Stimulated activated naive CD8-positive, alpha-beta T cell treated with anti-CD3 and anti-CD28 coated beads, Interleukin-15, Interleukin-2, amounts not matched to agents 100 ng/mL and 50 ng/mL, for 24 hours (primary cell): ENCODE measurements around the gene MYLK4.
"Not testable (repeated sequence)": the region's sequence is repeated elsewhere in the genome, so short reads cannot be mapped to it uniquely, and the experiment has no call there.

Source experiments
- H3K27ac Mint-ChIP-seq: one replicate; pipeline ENCODE4 v1.8.0; 2021; ENCODE audit warnings: mild to moderate bottlenecking, mixed read lengths
- H3K27me3 Mint-ChIP-seq: one replicate; pipeline ENCODE4 v1.8.0; 2021; ENCODE audit warnings: mixed read lengths
- H3K36me3 Mint-ChIP-seq: one replicate; pipeline ENCODE4 v1.8.0; 2021; ENCODE audit warnings: low read depth, mixed read lengths
- H3K4me1 Mint-ChIP-seq: one replicate; pipeline ENCODE4 v1.8.0; 2021; ENCODE audit warnings: low read depth, mixed read lengths
- H3K4me3 Mint-ChIP-seq: one replicate; pipeline ENCODE4 v1.8.0; 2021; ENCODE audit warnings: mild to moderate bottlenecking, mixed read lengths
- H3K9me3 Mint-ChIP-seq: one replicate; pipeline ENCODE4 v1.8.0; 2021; ENCODE audit warnings: mixed read lengths

Gene MYLK4

DNA sequence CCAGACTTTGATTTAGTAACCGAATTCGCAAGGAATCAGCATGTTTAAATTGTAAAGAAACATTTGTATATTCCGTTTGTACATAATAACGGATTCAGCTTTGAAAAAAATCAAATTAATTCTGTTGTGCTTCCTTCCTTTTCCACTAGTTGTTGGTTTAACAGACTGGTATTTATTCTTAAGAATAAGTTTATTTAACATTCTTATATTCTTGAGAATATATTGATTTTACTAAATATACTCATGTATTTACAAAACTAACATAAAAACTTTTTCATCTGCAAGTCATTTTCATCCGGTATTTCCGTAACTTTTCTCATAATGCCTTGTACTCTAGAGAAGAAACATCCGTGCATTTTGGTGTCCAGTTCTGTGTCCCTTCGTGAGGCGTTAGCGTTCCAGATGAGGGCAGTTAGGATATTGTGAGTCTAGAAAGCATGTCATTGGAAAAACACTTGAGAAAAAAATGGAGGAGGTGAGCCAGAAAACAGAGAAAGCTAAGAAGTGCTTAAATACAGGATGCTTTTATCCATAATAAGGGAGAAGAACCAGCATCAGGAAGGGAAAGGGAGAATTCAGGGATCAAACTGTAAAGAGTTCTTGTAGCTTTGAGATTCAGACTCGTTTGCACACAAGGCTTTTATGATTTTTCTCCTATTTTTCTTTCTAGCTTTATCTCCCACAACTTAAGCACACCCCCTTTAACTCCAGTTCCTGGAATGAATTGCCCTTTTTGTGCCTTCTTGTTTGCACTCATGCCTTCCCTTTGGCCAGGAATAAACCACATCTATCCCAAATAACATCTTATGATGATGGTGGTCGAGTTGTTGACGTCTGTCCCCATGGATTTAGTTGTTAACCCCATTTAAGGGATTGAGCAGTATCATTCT is 16.3 kb upstream of the MYLK4 start:
- peaks cover 60% of the 10 kb centered on the region for H3K4me1 Mint-ChIP-seq
- no peaks in the 10 kb centered on the region for H3K27me3 Mint-ChIP-seq
- peak overlapping the region; percentile 91 for H3K27ac Mint-ChIP-seq
- H3K36me3 Mint-ChIP-seq = peaks cover 44% of the 10 kb centered on the region
- peak overlapping the region; percentile 88 for H3K4me3 Mint-ChIP-seq
- no peaks in the 10 kb centered on the region for H3K9me3 Mint-ChIP-seq

DNA sequence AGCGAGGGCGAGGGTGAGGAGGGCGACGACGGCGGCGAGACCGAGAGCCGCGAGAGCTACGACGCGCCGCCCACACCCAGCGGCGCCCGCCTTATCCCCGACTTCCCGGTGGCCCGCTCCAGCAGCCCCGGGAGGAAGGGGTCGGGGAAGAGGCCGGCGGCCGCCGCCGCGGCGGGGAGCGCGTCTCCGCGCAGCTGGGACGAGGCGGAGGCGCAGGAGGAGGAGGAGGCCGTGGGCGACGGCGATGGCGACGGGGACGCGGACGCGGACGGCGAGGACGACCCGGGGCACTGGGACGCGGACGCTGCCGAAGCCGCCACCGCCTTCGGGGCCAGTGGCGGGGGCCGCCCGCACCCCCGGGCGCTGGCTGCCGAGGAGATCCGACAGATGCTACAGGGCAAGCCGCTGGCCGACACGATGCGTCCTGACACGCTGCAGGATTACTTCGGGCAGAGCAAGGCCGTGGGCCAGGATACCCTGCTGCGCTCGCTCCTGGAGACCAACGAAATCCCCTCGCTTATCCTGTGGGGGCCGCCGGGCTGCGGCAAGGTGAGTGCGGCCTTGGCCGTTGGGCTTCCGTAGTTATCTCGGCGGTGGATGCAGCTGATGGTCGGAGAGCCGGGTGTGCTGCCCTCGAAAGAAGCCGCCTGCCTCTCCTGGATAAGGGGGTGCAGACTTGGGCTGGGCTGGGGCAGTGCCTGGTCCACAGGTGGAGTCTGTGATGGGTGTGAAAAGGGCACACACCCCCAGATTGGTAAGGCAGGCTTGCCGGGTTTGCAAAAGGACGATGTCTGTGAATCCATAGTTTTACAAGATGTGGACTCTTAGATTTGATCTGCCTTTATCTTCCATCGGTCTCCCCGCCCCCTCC is 15.4 kb upstream of the MYLK4 start:
- Mint-ChIP-seq H3K27ac (peak overlapping the region; percentile 91), H3K4me3 (peak overlapping the region; percentile 88), H3K9me3 (no peaks in the 10 kb centered on the region), H3K4me1 (peaks cover 57% of the 10 kb centered on the region), H3K27me3 (no peaks in the 10 kb centered on the region), H3K36me3 (peaks cover 35% of the 10 kb centered on the region)

GRCh38 chr6:2765166-2765895 is 14.6 kb upstream of the MYLK4 start, which contains the start of gene WRNIP1:
Gene WRNIP1 (plus strand): TSS chr6:2765393. CDS start chr6:2765623, 230 bp downstream.
- Mint-ChIP-seq H3K27ac (peak within 1 kb of the TSS; percentile 97), H3K27me3 (no peaks in the 10 kb centered on the region), H3K4me3 (peak within 1 kb of the TSS; percentile 88), H3K36me3 (peaks cover 29% of the 10 kb centered on the region), H3K4me1 (peaks cover 56% of the 10 kb centered on the region), H3K9me3 (no peaks in the 10 kb centered on the region)

DNA sequence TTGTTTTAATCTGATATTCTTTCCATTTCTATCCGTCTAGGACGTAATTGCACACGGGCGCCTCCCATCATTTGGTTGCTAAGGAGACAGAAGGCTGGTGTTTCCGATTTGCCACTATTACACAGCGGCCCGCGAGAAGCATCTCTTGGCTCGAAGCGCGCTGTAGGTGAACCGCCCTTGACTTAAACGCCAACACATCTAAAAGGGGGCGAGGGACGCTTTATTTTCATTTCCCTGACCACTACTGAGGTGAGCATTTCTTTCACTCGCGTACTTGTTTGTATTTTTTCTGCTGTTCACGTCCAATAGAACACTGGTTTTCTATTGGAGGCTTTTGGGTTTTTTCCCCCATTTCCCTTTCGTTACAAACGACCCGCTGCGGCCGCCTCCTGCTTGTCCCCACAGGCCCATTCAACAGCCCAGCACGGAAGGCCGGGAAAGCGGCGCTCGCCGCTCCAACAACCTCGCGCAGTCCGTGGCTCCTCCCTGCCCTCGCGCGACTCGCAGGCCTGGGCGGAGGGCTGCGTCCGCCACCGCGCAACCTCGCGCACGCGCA is 14.0 kb upstream of the MYLK4 start:
- peaks cover 50% of the 10 kb centered on the region for H3K4me1 Mint-ChIP-seq
- H3K36me3 Mint-ChIP-seq = peaks cover 22% of the 10 kb centered on the region
- no peaks in the 10 kb centered on the region for H3K27me3 Mint-ChIP-seq
- no peaks in the 10 kb centered on the region for H3K9me3 Mint-ChIP-seq
- H3K4me3 Mint-ChIP-seq = peak overlapping the region; percentile 88
- peak overlapping the region; percentile 97 for H3K27ac Mint-ChIP-seq

DNA sequence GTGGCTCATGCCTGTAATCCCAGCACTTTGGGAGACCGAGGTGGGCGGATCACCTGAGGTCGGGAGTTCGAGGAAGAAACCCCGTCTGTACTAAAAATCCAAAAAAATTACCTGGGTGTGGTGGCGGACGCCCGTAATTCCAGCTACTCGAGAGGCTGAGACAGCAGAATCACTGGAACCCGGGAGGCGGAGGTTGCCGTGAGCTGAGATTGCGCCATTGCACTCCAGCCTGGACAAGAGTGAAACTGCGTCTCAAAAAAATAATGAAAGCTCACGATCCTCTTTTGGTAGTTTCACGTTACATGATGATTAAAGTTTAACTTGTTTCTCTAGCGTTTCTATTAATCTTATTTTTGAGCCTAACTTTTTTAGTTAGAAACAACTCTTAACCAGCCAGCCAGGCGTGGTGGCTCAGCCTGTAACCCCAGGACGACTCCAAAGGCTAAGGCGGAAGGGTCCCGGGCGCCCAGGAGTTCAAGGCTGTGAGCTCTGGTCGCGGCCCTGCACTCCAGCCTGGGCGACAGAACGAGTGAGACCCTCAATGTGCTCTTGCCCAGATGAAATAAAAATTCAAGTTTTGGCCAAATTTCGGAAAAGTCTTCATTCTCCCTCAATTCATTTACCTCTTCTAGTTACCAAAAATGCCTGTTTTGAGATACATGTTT is 13.3 kb upstream of the MYLK4 start:
- Mint-ChIP-seq H3K36me3 (peaks cover 20% of the 10 kb centered on the region), H3K4me1 (peaks cover 43% of the 10 kb centered on the region), H3K27ac (peak overlapping the region; percentile 97), H3K27me3 (no peaks in the 10 kb centered on the region), H3K4me3 (peak overlapping the region; percentile 88), H3K9me3 (no peaks in the 10 kb centered on the region)

DNA sequence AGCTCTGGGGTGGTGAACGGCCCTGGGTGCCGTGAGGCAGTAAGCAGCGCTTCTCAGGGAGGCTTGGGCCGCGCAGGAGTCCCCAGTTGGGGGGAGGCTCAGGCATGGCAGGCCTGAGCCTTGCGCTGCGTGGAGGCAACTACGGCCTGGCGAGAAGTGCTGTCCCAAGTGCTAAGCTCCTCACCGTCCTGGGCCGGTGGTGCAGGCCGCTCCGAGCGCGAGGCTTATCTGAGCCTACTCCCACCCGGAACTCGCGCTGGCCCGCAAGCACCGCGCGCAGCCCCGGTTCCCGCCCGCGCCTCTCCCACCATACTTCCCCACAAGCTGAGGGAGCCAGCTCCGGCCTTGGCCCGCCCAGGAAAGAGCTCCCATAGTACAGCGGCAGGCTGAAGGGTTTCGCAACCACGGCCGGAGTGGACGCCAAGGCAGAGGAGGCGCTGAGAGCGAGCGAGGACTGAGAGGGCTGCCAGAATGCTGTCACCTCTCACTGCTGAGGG is 12.7 kb upstream of the MYLK4 start:
- H3K4me1 Mint-ChIP-seq = peaks cover 37% of the 10 kb centered on the region
- H3K27ac Mint-ChIP-seq = no peak overlapping the region
- peak overlapping the region; percentile 20 for H3K4me3 Mint-ChIP-seq
- no peaks in the 10 kb centered on the region for H3K9me3 Mint-ChIP-seq
- peaks cover 14% of the 10 kb centered on the region for H3K36me3 Mint-ChIP-seq
- no peaks in the 10 kb centered on the region for H3K27me3 Mint-ChIP-seq

GRCh38 chr6:2762868-2763267 is 12.1 kb upstream of the MYLK4 start:
- H3K4me1 Mint-ChIP-seq = peaks cover 31% of the 10 kb centered on the region
- H3K27ac Mint-ChIP-seq, H3K27me3 Mint-ChIP-seq, H3K9me3 Mint-ChIP-seq, H3K4me3 Mint-ChIP-seq: not testable (repeated sequence)
- H3K36me3 Mint-ChIP-seq = peaks cover 10% of the 10 kb centered on the region

- Mint-ChIP-seq H3K4me1 (peaks cover 21% of the 10 kb centered on the region), H3K36me3 (no peaks in the 10 kb centered on the region), H3K27ac (peak overlapping the region; percentile 14), H3K4me3 (peak overlapping the region; percentile 66), H3K9me3 (no peaks in the 10 kb centered on the region), H3K27me3 (peaks cover 3% of the 10 kb centered on the region)
Measured at GRCh38 chr6:2760882-2761842, 10.4 kb upstream of the MYLK4 start.

DNA sequence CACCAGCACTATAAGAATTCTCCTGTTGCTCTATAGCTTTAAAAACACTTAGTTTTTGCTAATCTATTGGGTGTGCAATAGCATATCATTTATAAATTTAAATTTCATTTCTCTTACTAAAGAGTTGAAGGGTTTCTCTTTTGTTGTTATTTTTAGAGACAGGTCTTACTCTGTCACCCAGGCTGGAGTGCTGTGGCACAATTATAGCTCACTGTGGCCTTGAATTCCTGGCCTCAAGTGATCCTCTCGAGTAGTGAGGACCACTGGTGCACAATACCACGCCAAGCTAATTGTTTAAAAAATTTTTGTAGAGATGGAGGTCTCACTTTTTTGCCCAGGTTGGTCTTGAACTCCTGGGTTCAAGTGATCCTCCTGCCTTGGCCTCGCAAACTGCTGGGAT is 8.3 kb upstream of the MYLK4 start:
- H3K36me3 Mint-ChIP-seq = no peaks in the 10 kb centered on the region
- H3K9me3 Mint-ChIP-seq = no peaks in the 10 kb centered on the region
- peaks cover 13% of the 10 kb centered on the region for H3K27me3 Mint-ChIP-seq
- peaks cover 11% of the 10 kb centered on the region for H3K4me1 Mint-ChIP-seq
- no peak overlapping the region for H3K27ac Mint-ChIP-seq
- no peak overlapping the region for H3K4me3 Mint-ChIP-seq

DNA sequence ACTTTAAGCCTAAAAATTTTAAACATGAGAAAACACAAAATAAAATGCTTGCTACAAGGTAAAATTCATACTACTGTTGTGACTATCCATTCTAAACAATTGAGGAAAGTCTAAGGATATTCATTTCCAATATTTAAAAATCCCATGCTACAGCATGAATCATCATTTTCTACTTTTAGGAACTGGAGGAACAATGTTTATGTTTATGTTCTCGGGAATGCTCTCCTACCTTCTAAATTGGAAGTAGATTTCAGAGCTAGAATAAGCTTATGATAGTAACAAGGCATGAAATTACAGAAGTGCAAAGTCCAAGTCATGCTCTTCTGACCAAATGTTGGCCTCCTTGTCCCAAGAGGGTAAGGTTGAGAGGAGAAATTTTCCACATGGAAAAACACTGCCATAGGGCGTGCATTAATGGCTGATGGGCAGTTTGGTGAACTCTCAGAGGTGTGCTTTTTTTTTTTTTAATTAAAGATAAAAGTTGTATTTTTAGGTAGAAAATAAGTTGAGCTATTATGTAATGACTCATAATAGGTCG is 6.0 kb upstream of the MYLK4 start:
- no peaks in the 10 kb centered on the region for H3K9me3 Mint-ChIP-seq
- peaks cover 18% of the 10 kb centered on the region for H3K27me3 Mint-ChIP-seq
- no peak overlapping the region for H3K27ac Mint-ChIP-seq
- no peaks in the 10 kb centered on the region for H3K36me3 Mint-ChIP-seq
- H3K4me1 Mint-ChIP-seq = peaks cover 23% of the 10 kb centered on the region
- no peak overlapping the region for H3K4me3 Mint-ChIP-seq

DNA sequence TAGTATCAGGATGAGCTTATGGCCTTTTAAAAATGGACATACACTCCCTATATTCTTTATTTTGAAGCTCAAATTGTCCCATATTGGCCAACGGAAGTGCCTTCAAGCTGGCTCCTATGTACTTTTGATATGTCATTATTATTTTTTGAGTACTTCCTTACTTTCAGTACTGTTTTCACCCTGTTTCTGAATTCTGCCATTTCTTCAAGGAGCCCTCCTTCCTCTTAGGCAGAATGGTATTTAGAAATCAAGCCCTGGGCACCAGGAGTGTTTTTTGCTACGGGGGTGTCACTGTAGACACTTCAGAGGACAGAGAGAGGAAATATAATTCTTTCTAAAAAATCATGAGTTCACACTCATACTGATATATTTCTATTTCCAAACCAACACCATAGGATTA is 5.5 kb upstream of the MYLK4 start:
- H3K4me1 Mint-ChIP-seq = peaks cover 21% of the 10 kb centered on the region
- H3K36me3 Mint-ChIP-seq = no peaks in the 10 kb centered on the region
- no peak overlapping the region for H3K27ac Mint-ChIP-seq
- no peak overlapping the region for H3K4me3 Mint-ChIP-seq
- H3K27me3 Mint-ChIP-seq = peaks cover 20% of the 10 kb centered on the region
- no peaks in the 10 kb centered on the region for H3K9me3 Mint-ChIP-seq

DNA sequence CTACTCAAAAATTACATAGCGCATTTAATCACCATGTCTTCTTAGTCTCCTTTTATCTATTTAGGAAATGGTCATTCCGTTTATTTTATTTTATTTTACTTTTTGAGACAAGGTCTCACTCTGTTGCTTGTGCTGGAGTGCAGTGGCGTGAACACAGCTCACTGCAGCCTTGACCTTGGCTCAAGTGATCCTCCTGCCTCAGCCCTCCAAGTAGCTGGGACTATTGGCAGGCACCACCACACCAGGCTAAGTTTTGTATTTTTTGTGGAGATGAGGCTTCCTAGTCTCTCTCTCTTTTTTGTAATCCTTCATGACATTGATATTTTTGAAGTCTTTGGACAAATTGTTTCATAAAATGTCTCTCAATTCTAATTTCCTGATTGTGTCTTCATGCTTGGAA is 4.7 kb upstream of the MYLK4 start:
- H3K27me3 Mint-ChIP-seq = peaks cover 26% of the 10 kb centered on the region
- H3K36me3 Mint-ChIP-seq = no peaks in the 10 kb centered on the region
- H3K27ac Mint-ChIP-seq = no peak overlapping the region
- no peaks in the 10 kb centered on the region for H3K9me3 Mint-ChIP-seq
- peaks cover 13% of the 10 kb centered on the region for H3K4me1 Mint-ChIP-seq
- H3K4me3 Mint-ChIP-seq = no peak overlapping the region

DNA sequence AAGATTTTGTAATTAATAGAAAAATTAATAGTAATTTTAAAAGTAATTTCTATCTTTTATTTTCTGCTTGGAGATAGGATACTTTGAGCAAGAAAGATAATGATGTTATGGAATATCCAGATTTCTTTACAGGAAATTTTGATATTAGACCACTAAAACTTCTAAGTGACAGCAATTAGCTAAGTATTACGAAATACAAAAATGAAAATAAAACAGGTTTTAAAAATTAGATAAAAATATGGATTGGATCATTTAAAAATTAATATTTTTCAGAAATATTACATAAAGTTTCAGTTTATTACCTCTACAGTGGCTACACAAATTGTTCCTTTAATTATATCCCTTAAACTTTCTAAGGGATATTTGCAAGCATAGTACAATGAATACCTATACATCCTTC is 4.2 kb upstream of the MYLK4 start:
- Mint-ChIP-seq H3K27me3 (peaks cover 26% of the 10 kb centered on the region), H3K4me1 (peaks cover 13% of the 10 kb centered on the region), H3K9me3 (no peaks in the 10 kb centered on the region), H3K4me3 (no peak overlapping the region), H3K27ac (no peak overlapping the region), H3K36me3 (no peaks in the 10 kb centered on the region)
